ENCODE measurements around the gene NOS3. TPM values are rescaled to one million over a fixed set of nuclear protein-coding genes. Genes with fewer than 3 reads are reported as not detected.

Gene NOS3
- total and polyA plus RNA-seq, 7 donors = 1.4 to 13.2 (median 5.8) TPM

DNA sequence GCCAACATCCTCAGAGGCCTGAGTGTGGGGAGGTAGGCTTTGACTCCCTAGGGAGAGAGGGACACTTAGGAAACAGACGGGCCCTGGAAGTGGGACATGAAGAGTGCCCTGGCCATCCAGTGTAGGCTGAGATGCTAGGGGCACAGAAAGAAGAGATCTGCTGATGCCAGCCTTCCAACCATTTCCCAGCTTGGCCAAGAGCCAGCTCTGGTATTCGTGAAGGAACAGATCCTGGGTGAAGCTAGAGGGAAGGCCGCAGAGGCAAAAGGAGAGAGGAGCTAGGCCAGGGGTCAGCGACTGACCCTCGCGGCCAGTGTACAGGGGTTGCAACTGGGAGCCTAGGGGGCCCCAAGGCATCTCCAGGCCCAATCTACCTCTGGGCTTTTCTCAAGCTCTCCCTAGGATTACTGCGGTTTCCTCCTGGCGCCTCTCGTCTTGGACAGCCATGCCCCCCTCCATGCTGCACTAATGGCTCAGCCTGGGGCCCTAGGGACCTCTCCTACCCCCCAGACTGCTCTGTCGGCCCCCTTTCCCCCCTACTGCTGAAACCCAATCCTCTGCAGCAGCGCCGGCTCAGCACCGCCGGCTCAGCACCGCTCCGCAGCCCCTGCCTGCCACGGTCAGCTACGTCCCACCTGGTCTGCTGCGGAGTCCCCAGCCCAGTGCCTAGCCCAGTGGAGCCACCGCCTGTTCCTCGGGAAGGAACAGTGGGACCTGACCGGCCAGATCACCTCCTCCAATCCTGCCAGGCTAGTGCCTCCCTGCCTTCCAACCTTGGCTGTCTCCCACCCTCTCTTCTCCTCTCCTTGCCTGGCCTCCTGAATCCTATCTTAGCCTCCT, 57.4 kb downstream of the NOS3 start, which contains the start of gene ASIC3:
Gene ASIC3 (plus strand): TSS at position 556 of the 840 bp plus-strand sequence. CDS start 355 bp downstream, outside the sequence.
- DNase-seq (no peak), ATAC-seq (no peak)
- intact Hi-C loops (cut with DNase I) = no loop called here
- 36 to 54% (median 41%) methylated on average over 15 to 22 of the region's 22 CpGs for WGBS, 3 donors
- peaks cover 0 to 26% of the 10 kb centered on the region in 2 donors for H3K36me3 ChIP-seq (ENCODE audit: insufficient read depth in 1 of 2, low read depth in 1 of 2)
- H3K4me3 ChIP-seq = no peak within 1 kb of the TSS
- H3K9me3 ChIP-seq = no peaks in the 10 kb centered on the region
- H3K4me1 ChIP-seq = no peaks in the 10 kb centered on the region
- TF ChIP-seq, protein P1, sequence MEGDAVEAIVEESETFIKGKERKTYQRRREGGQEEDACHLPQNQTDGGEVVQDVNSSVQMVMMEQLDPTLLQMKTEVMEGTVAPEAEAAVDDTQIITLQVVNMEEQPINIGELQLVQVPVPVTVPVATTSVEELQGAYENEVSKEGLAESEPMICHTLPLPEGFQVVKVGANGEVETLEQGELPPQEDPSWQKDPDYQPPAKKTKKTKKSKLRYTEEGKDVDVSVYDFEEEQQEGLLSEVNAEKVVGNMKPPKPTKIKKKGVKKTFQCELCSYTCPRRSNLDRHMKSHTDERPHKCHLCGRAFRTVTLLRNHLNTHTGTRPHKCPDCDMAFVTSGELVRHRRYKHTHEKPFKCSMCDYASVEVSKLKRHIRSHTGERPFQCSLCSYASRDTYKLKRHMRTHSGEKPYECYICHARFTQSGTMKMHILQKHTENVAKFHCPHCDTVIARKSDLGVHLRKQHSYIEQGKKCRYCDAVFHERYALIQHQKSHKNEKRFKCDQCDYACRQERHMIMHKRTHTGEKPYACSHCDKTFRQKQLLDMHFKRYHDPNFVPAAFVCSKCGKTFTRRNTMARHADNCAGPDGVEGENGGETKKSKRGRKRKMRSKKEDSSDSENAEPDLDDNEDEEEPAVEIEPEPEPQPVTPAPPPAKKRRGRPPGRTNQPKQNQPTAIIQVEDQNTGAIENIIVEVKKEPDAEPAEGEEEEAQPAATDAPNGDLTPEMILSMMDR (IDR thresholded peaks at IDR 0.05) = no peak
- H3K27ac ChIP-seq = no peak within 1 kb of the TSS
- peaks cover 0 to 2% (median 0%) of the 10 kb centered on the region in 3 donors for H3K27me3 ChIP-seq (ENCODE audit: insufficient read depth in 3 of 3, low read length in 2 of 3)

DNA sequence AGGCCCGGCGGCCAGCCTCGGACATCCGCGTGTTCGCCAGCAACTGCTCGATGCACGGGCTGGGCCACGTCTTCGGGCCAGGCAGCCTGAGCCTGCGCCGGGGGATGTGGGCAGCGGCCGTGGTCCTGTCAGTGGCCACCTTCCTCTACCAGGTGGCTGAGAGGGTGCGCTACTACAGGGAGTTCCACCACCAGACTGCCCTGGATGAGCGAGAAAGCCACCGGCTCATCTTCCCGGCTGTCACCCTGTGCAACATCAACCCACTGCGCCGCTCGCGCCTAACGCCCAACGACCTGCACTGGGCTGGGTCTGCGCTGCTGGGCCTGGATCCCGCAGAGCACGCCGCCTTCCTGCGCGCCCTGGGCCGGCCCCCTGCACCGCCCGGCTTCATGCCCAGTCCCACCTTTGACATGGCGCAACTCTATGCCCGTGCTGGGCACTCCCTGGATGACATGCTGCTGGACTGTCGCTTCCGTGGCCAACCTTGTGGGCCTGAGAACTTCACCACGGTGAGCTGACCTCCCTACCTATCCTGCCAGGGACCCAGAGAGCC, 58.2 kb downstream of the NOS3 start:
- Histone ChIP-seq H3K27ac (no peak overlapping the region), H3K4me3 (no peak overlapping the region), H3K9me3 (no peaks in the 10 kb centered on the region), H3K4me1 (no peaks in the 10 kb centered on the region), H3K27me3 (ENCODE audit: insufficient read depth in 3 of 3, low read length in 2 of 3) (peaks cover 0 to 2% (median 0%) of the 10 kb centered on the region in 3 donors), H3K36me3 (ENCODE audit: insufficient read depth in 1 of 2, low read depth in 1 of 2) (peaks cover 0 to 23% of the 10 kb centered on the region in 2 donors)
- ATAC-seq = no peak
- DNase-seq = no peak
- TF ChIP-seq, protein P1 (IDR thresholded peaks at IDR 0.05) = no peak
- intact Hi-C loops (cut with DNase I) = no loop called here
- WGBS, 3 donors = 83 to 87% (median 86%) methylated on average over 33 to 38 of the region's 38 CpGs

- Histone ChIP-seq H3K36me3 (ENCODE audit: insufficient read depth in 1 of 2, low read depth in 1 of 2) (peaks cover 0 to 6% of the 10 kb centered on the region in 2 donors), H3K27ac (no peak overlapping the region), H3K27me3 (ENCODE audit: insufficient read depth in 3 of 3, low read length in 2 of 3) (peaks cover 0 to 2% (median 0%) of the 10 kb centered on the region in 3 donors), H3K4me3 (peak overlapping the region; percentile 22), H3K9me3 (no peaks in the 10 kb centered on the region), H3K4me1 (no peaks in the 10 kb centered on the region)
- TF ChIP-seq, protein P1 (IDR thresholded peaks at IDR 0.05) = no peak
- intact Hi-C loops (cut with DNase I) = no loop called here
- ATAC-seq (peak; percentile 63 to 74 (median 72)), DNase-seq (peak; percentile 60 to 82)
- WGBS, 3 donors = 1 to 4% (median 3%) methylated on average over 45 to 50 of the region's 50 CpGs
Measured at GRCh38 chr7:151051108-151051507, 60.3 kb downstream of the NOS3 start.

DNA sequence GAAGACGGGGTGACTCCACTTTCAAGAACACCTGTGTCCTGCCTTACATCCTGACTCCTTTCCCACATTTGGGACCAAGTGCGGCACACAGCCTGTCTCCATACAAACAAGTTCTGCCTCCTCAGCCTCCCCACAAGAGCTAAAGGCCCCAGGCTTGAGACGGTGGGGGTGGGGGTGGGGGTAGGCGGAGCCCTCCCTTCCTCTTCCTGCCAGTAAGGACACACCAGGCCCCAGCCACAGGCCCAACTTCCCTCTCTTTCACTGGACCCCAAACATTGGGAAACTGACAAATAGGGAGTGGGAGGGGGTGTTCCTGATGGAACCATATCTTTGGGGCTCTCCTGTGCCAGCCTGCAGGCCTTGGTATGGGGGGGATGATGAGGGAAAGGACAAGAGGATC, 62.3 kb downstream of the NOS3 start:
- 71 to 80% (median 78%) methylated on average over 4 of the region's 4 CpGs for WGBS, 3 donors
- intact Hi-C loops (cut with DNase I) = no loop called here

More for the DNA sequence above, 62.3 kb downstream of the NOS3 start:
- ATAC-seq (no peak), DNase-seq (no peak)
- H3K4me1 ChIP-seq = peaks cover 9% of the 10 kb centered on the region
- H3K4me3 ChIP-seq = no peak overlapping the region
- H3K27ac ChIP-seq = no peak overlapping the region
- H3K9me3 ChIP-seq = no peaks in the 10 kb centered on the region
- no peaks in the 10 kb centered on the region for H3K36me3 ChIP-seq (ENCODE audit: insufficient read depth in 1 of 2, low read depth in 1 of 2)
- H3K27me3 ChIP-seq (ENCODE audit: insufficient read depth in 3 of 3, low read length in 2 of 3) = peaks cover 0 to 2% (median 0%) of the 10 kb centered on the region in 3 donors
- TF ChIP-seq, protein P1 (IDR thresholded peaks at IDR 0.05) = no peak

Data from psoas muscle (tissue), 8 donors.